HG02840 (cell line): ENCODE results near the gene GRK2.
"Not testable (repeated sequence)": the region's sequence is repeated elsewhere in the genome, so short reads cannot be mapped to it uniquely, and the experiment has no call there.

Experiments
- ATAC-seq: cut with Tn5 transposase; IDR thresholded peaks from one replicate; pipeline ENCODE4 v1.9.1; 2021; ENCODE audit warnings: mild to moderate bottlenecking, moderate library complexity, moderate number of reproducible peaks; ENCODE audit not compliant: unreplicated experiment, low FRiP score

GRK2 gene

DNA sequence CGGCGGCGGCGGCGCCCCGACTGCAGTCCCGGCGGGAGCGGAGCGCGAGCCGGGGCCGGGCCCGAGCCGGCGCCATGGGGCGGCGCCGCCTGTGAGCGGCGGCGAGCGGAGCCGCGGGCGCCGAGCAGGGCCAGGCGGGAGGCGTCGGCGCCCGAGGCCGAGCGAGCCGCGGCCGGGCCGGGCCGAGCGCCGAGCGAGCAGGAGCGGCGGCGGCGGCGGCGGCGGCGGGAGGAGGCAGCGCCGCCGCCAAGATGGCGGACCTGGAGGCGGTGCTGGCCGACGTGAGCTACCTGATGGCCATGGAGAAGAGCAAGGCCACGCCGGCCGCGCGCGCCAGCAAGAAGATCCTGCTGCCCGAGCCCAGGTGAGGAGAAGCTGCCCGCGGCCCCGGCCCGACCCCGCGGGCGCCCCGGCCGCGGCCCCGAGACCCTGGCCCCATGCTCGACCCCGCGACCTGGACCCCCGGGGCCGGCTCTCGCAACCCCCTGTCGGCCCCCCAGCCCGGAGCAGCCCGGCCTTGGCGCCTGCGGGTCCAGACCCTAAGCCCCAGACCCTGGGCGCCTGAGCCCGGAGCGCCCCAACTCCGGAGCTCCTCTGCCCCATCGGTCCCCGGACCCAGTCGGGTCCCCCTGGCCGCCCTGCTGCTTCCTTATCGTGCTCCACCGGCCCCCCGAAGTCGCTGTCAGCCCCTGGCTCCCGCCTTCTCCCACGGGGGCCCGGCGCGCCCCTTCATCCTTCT is at the start of gene GRK2:
Gene GRK2 (plus strand): TSS at position 25 of the 739 bp plus-strand sequence. CDS start 227 bp downstream, at position 252.
- ATAC-seq = no peak

GRCh38 chr11:67227726-67228125 is 38.5 kb upstream of the GRK2 start:
- no peak for ATAC-seq

GRCh38 chr11:67230406-67230805 is 35.9 kb upstream of the GRK2 start:
- ATAC-seq = no peak

DNA sequence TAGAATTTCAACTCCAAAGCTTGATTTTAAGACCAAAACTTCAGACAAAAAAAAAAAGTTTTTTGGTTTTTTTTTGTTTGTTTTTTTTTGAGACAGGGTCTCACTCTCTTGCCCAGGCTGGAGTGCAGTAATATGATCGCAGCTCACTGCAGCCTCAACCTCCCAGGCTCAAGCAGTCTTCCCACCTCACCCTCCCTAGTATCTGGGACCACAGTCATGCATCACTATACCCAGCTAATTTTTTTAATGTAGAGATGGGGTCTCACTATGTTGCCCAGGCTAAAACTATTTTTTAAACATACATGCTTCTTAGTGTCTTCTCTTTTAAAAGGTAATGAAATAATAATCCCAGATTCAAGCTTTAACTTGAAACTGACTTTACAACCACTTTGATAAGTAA is 35.4 kb upstream of the GRK2 start:
- no peak for ATAC-seq

GRCh38 chr11:67233584-67234190 is 32.6 kb upstream of the GRK2 start:
- ATAC-seq = no peak

GRCh38 chr11:67234571-67234970 is 31.7 kb upstream of the GRK2 start:
- not testable (repeated sequence) for ATAC-seq

GRCh38 chr11:67237574-67237973 is 28.7 kb upstream of the GRK2 start:
- no peak for ATAC-seq

DNA sequence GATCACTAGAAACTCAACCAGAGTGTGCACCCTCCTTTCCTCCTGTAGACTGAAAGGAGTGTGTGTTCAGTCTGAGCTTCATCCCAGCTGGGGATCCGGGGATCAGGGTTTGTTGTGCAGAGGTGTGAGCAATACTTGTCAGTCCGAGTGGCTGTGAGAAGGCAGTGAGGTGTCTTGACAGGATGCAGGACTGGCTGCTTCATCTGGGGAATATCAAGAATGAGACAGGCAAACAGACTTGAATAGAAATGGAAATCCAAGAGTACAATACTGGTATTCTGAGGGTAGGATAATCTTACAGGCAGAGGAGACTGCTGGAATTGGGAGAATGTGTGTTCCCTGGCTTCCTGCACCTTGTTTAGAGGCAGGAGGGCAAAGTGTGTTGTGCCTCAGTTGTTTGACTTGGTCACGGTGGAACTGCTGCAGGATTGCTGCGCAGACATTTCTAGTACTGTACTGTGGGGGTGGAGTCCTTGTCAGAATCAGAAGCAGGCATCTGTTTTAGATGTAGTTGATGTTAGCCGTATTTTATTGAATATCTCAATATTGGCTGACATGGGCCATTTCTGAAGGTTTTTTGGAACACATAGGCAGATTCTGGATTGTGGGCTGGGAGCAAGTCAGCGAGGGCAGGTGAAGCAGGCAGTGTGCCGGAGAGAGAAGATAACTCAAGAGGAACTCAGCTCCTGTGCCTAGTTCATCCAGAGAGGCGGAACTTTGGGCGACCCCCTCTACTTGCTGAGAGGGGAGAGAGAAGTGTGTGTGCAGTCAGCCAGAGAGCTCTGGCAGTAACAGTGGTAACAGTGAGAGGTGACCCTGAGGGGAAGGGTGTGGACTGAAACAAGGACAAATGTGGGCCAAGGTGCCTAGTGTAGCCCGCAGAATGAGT is 27.1 kb upstream of the GRK2 start:
- no peak for ATAC-seq

GRCh38 chr11:67239783-67240575 is 26.3 kb upstream of the GRK2 start:
- ATAC-seq = peak; percentile 81

GRCh38 chr11:67240576-67241389 is 25.5 kb upstream of the GRK2 start:
- no peak for ATAC-seq

DNA sequence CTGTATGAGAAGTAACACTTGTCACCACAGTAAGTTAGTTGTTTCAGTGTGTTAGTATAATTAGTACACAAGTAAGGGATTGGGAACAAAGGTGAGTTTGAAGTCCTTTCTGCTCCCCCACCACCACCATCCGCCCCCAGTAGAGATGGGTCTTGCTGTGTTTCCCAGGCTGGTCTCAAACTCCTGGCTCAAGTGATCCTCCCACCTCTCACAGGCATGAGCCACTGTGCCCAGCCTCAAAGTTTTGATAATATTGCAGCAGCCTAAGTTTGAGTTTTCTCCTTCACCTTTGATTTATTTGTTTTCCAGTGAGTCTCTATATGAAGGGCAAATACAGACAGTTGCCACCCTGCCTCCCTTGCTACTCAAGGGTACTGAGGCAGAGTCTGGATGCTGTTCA is 23.7 kb upstream of the GRK2 start:
- no peak for ATAC-seq

- no peak for ATAC-seq
Observed at GRCh38 chr11:67243051-67243450, 23.2 kb upstream of the GRK2 start.

DNA sequence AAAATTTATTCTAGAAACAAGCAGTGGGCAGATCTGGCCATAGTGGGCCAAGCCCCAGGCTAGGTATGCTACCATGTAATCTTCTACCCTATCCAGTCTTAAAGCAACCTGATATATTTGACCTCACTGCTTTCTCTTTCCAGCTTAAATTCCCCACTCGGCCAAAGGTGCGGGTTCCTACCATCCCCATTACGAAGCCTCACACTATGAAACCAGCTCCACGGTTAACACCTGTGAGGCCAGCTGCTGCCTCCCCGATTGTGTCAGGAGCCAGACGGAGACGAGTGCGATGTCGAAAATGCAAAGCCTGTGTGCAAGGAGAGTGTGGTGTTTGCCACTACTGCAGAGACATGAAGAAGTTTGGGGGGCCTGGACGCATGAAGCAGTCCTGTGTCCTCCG is 21.2 kb upstream of the GRK2 start:
- no peak for ATAC-seq

GRCh38 chr11:67247946-67248550 is 18.2 kb upstream of the GRK2 start:
- ATAC-seq = no peak

- ATAC-seq = no peak
Observed at GRCh38 chr11:67248653-67249052, 17.6 kb upstream of the GRK2 start.

DNA sequence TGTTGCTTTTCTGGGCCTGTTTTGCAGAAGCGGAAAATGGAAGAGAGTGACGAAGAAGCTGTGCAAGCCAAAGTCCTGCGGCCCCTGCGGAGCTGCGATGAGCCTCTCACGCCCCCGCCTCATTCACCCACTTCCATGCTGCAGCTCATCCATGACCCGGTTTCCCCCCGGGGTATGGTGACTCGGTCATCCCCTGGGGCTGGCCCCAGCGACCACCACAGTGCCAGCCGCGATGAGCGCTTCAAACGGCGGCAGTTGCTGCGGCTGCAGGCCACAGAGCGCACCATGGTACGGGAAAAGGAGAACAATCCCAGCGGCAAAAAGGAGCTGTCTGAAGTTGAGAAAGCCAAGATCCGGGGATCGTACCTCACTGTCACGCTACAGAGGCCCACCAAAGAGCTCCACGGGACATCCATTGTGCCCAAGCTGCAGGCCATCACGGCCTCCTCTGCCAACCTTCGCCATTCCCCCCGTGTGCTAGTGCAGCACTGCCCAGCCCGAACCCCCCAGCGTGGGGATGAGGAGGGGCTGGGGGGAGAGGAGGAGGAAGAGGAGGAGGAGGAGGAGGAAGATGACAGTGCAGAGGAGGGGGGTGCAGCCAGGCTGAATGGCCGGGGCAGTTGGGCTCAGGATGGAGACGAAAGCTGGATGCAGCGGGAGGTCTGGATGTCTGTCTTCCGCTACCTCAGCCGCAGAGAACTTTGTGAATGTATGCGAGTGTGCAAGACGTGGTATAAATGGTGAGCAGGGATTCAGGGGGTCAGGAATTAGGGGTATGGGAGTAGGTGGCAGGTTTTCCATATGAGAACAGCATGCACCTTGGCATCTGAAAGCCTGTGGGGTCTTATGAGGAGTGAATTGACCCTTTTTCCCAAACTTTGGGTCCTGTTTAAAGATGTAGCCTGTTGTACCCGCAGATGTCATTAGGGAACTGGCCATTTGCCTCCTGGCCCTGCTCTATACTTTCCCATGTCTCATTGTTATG is 15.9 kb upstream of the GRK2 start:
- ATAC-seq = no peak

DNA sequence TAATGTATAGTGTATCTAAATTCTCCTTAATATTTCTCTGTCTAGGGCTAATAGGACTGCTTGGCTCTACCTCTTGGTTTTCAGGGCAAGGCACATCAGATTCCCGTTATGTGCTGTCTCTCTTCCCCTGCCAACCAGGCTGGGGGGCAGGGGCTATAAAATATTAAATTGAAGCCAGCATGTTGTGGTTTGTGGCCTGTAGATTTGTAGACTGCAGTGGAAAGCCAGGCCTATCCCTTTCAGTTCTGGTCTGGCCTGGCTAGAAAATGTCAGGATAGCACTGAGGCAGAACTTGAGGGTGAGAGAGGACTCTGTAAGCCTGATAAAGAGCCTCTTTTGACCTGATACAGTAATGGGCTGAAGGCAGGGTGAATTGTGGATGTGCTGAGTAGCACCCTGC is 14.4 kb upstream of the GRK2 start:
- no peak for ATAC-seq

- ATAC-seq = no peak
Observed at GRCh38 chr11:67252831-67253239, 13.4 kb upstream of the GRK2 start.
